Panc1 (cell line): ENCODE measurements around the gene UNC45B.

Source experiments
- CTCF ChIP-seq: fragments of 450-650 bp; IDR thresholded peaks from 2 replicates; pipeline ENCODE4 v1.5.1; 2017; ENCODE audit warnings: mild to moderate bottlenecking
- REST ChIP-seq, 2 experiments: IDR thresholded peaks; 2 replicates each; pipeline ENCODE4 v1.6.1; 2011 to 2012; ENCODE audit warnings: low read depth in 2 of 2, control low read depth in 1 of 2, low read length in 1 of 2, mild to moderate bottlenecking in 1 of 2, moderate library complexity in 1 of 2; ENCODE audit not compliant: insufficient read depth in 1 of 2

DNA sequence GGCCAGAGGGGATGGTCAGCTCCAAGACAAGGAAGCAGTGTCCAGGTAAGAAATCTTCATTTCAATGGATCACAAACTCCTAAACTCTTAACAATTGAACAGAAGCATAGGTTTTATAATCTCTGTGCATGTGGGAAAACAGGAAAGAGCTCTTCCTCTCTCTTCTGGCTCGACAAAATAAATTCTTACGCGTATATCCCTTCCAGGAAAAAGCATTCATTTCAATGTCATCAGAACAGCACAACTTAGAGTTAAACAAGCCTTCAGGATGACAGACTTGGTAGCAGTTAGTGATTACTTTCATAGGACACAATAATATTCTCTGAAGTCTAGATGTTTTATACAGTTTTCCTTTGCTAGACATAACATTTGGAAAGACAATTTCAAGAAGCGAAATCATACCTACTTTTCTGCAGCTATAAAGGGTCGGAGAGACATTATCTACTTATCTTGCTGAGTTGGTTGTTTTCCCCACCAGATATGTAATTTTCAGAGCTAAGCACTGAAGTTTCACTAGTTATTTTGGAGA lies 65.9 kb downstream of the UNC45B start:
- TF ChIP-seq CTCF: no peak
- no peak for TF ChIP-seq REST (IDR thresholded peaks at IDR 0.05; ENCODE audit: insufficient read depth in 1 of 2, low read depth in 2 of 2, low read length in 1 of 2)
